Mononuclear cell (primary cell): ENCODE measurements around the gene AMELX. TPM values are rescaled to one million over a fixed set of nuclear protein-coding genes. Genes with fewer than 3 reads are reported as not detected.

Experiments
- H3K27me3 ChIP-seq: 2 replicates; pipeline ENCODE4 v1.6.0; 2011; ENCODE audit warnings: low read length, control low read depth; ENCODE audit not compliant: insufficient read depth
- H3K4me1 ChIP-seq: 2 replicates; pipeline ENCODE4 v1.5.1; 2011; ENCODE audit warnings: mild to moderate bottlenecking, low read length, control low read depth; ENCODE audit not compliant: insufficient read depth
- H3K4me3 ChIP-seq: 2 replicates; pipeline ENCODE4 v1.5.1; 2011; ENCODE audit warnings: mild to moderate bottlenecking, low read length, moderate library complexity
- H3K9me3 ChIP-seq: 2 replicates; pipeline ENCODE4 v1.5.1; 2011; ENCODE audit warnings: low read depth, mild to moderate bottlenecking, control low read depth, low read length
- total RNA-seq: library from RNA; depleted of rRNA; stranded (reverse); fragments of >200 nt; gene quantifications from one replicate; pipeline ENCODE4 v1.2.3, GENCODE V29; 2012

Gene AMELX
- total RNA-seq, 1 donor: not detected

GRCh38 chrX:11282043-11282442 lies 11.2 kb upstream of the AMELX start:
- Histone ChIP-seq H3K4me3 (no peak overlapping the region), H3K9me3 (no peaks in the 10 kb centered on the region), H3K4me1 (no peaks in the 10 kb centered on the region), H3K27me3 (no peaks in the 10 kb centered on the region)

GRCh38 chrX:11285651-11286050 lies 7.6 kb upstream of the AMELX start:
- no peaks in the 10 kb centered on the region for H3K4me1 ChIP-seq
- H3K27me3 ChIP-seq: no peaks in the 10 kb centered on the region
- H3K4me3 ChIP-seq: no peak overlapping the region
- no peaks in the 10 kb centered on the region for H3K9me3 ChIP-seq

GRCh38 chrX:11287505-11287904 lies 5.7 kb upstream of the AMELX start:
- no peaks in the 10 kb centered on the region for H3K9me3 ChIP-seq
- H3K4me3 ChIP-seq: no peak overlapping the region
- no peaks in the 10 kb centered on the region for H3K4me1 ChIP-seq
- H3K27me3 ChIP-seq: no peaks in the 10 kb centered on the region

GRCh38 chrX:11290416-11291102 lies 2.7 kb upstream of the AMELX start:
- no peaks in the 10 kb centered on the region for H3K4me1 ChIP-seq
- H3K27me3 ChIP-seq: no peaks in the 10 kb centered on the region
- no peaks in the 10 kb centered on the region for H3K9me3 ChIP-seq
- H3K4me3 ChIP-seq: no peak overlapping the region

GRCh38 chrX:11296051-11296450 lies 2.8 kb downstream of the AMELX start:
- Histone ChIP-seq H3K4me1 (no peaks in the 10 kb centered on the region), H3K27me3 (no peaks in the 10 kb centered on the region), H3K4me3 (no peak overlapping the region), H3K9me3 (no peaks in the 10 kb centered on the region)

- Histone ChIP-seq H3K4me3 (no peak overlapping the region), H3K27me3 (no peaks in the 10 kb centered on the region), H3K4me1 (no peaks in the 10 kb centered on the region), H3K9me3 (no peaks in the 10 kb centered on the region)
Measured at GRCh38 chrX:11298600-11298999, 5.4 kb downstream of the AMELX start.

GRCh38 chrX:11304829-11305228 lies 11.6 kb downstream of the AMELX start:
- Histone ChIP-seq H3K9me3 (no peaks in the 10 kb centered on the region), H3K4me1 (no peaks in the 10 kb centered on the region), H3K27me3 (no peaks in the 10 kb centered on the region), H3K4me3 (no peak overlapping the region)

- Histone ChIP-seq H3K27me3 (no peaks in the 10 kb centered on the region), H3K9me3 (no peaks in the 10 kb centered on the region), H3K4me3 (no peak overlapping the region), H3K4me1 (no peaks in the 10 kb centered on the region)
Measured at GRCh38 chrX:11305641-11306040, 12.4 kb downstream of the AMELX start.

GRCh38 chrX:11309220-11309619 lies 16.0 kb downstream of the AMELX start:
- Histone ChIP-seq H3K27me3 (no peaks in the 10 kb centered on the region), H3K4me3 (no peak overlapping the region), H3K4me1 (no peaks in the 10 kb centered on the region), H3K9me3 (no peaks in the 10 kb centered on the region)

- no peak overlapping the region for H3K4me3 ChIP-seq
- no peaks in the 10 kb centered on the region for H3K27me3 ChIP-seq
- H3K4me1 ChIP-seq: no peaks in the 10 kb centered on the region
- no peaks in the 10 kb centered on the region for H3K9me3 ChIP-seq
Measured at GRCh38 chrX:11311706-11312105, 18.5 kb downstream of the AMELX start.

- Histone ChIP-seq H3K9me3 (no peaks in the 10 kb centered on the region), H3K4me3 (no peak overlapping the region), H3K27me3 (no peaks in the 10 kb centered on the region), H3K4me1 (no peaks in the 10 kb centered on the region)
Measured at GRCh38 chrX:11319806-11320520, 26.8 kb downstream of the AMELX start.

GRCh38 chrX:11321986-11322385 lies 28.8 kb downstream of the AMELX start:
- H3K4me3 ChIP-seq: no peak overlapping the region

GRCh38 chrX:11328134-11328533 lies 34.9 kb downstream of the AMELX start:
- H3K4me1 ChIP-seq: no peaks in the 10 kb centered on the region
- H3K4me3 ChIP-seq: no peak overlapping the region
- H3K27me3 ChIP-seq: no peaks in the 10 kb centered on the region
- H3K9me3 ChIP-seq: no peaks in the 10 kb centered on the region

More at GRCh38 chrX:11321986-11322385, 28.8 kb downstream of the AMELX start:
- H3K27me3 ChIP-seq: no peaks in the 10 kb centered on the region
- no peaks in the 10 kb centered on the region for H3K4me1 ChIP-seq
- no peaks in the 10 kb centered on the region for H3K9me3 ChIP-seq

GRCh38 chrX:11329021-11329420 lies 35.8 kb downstream of the AMELX start:
- Histone ChIP-seq H3K27me3 (no peaks in the 10 kb centered on the region), H3K4me1 (no peaks in the 10 kb centered on the region), H3K4me3 (no peak overlapping the region), H3K9me3 (no peaks in the 10 kb centered on the region)

- Histone ChIP-seq H3K27me3 (no peaks in the 10 kb centered on the region), H3K9me3 (no peaks in the 10 kb centered on the region), H3K4me3 (no peak overlapping the region), H3K4me1 (no peaks in the 10 kb centered on the region)
Measured at GRCh38 chrX:11331788-11332187, 38.6 kb downstream of the AMELX start.

GRCh38 chrX:11334165-11334564 lies 41.0 kb downstream of the AMELX start:
- H3K27me3 ChIP-seq: no peaks in the 10 kb centered on the region
- H3K9me3 ChIP-seq: no peaks in the 10 kb centered on the region
- H3K4me3 ChIP-seq: no peak overlapping the region
- no peaks in the 10 kb centered on the region for H3K4me1 ChIP-seq
